Peyer's patch (tissue), 4 donors: ENCODE results near the gene F8A1. TPM values are rescaled to one million over a fixed set of nuclear protein-coding genes. Genes with fewer than 3 reads are reported as not detected.
"Not testable (repeated sequence)": the region's sequence is repeated elsewhere in the genome, so short reads cannot be mapped to it uniquely, and the experiment has no call there.

Source experiments
- DNase-seq, 3 donors: peaks; one replicate each; pipeline ENCODE4 v3.0.0-alpha.2; 2017 to 2019
- H3K27ac ChIP-seq, 4 donors: fragments of 200-600 bp; sonication (generic); one replicate each; pipeline ENCODE4 v1.5.1; 2016 to 2019
- H3K27me3 ChIP-seq, 2 donors: fragments of 200-600 bp; sonication (generic); one replicate each; pipeline ENCODE4 v1.5.1; 2019
- H3K36me3 ChIP-seq, 3 donors: fragments of 200-600 bp; sonication (generic); one replicate each; pipeline ENCODE4 v1.5.1; 2016 to 2019
- H3K4me1 ChIP-seq, 4 donors: fragments of 200-600 bp; sonication (generic); one replicate each; pipeline ENCODE4 v1.5.1; 2016 to 2019
- H3K4me3 ChIP-seq, 4 donors: fragments of 200-600 bp; sonication (generic); 1 replicate in 3 of 4; 2 replicates in 1 of 4; pipeline ENCODE4 v1.5.1; 2016 to 2019; ENCODE audit warnings: mild to moderate bottlenecking in 1 of 4
- H3K9me3 ChIP-seq, 4 donors: fragments of 200-600 bp; sonication (generic); one replicate each; pipeline ENCODE4 v1.5.1; 2016 to 2019; ENCODE audit warnings: mild to moderate bottlenecking in 1 of 4
- CTCF ChIP-seq, 6 experiments: fragments of 450-650 bp in 4 of 6; fragments of 200-600 bp in 2 of 6; sonication (generic) in 1 of 6; IDR thresholded peaks; one replicate each; pipeline ENCODE4 v1.5.1; 2017 to 2019; ENCODE audit warnings: antibody characterized with exemption in 6 of 6, mild to moderate bottlenecking in 3 of 6, moderate library complexity in 1 of 6
- POLR2A ChIP-seq, 2 donors: fragments of 450-650 bp; IDR thresholded peaks; one replicate each; pipeline ENCODE4 v1.5.1; 2017; ENCODE audit warnings: antibody characterized with exemption in 2 of 2, mild to moderate bottlenecking in 2 of 2, moderate library complexity in 2 of 2
- total RNA-seq, 4 donors: library from RNA; depleted of rRNA; stranded (reverse); fragments of >200 nt; gene quantifications; one replicate each; pipeline ENCODE4 v1.1.0, GENCODE V29; 2016

Gene F8A1
- total RNA-seq = 10 to 100 TPM in 2 of 4 donors, 1 to 10 TPM in 2; 4.0 to 17.4 (median 9.5) TPM

- not testable (repeated sequence) for H3K4me1 ChIP-seq, H3K9me3 ChIP-seq, H3K36me3 ChIP-seq, H3K27me3 ChIP-seq
- peak in 1 of 3 donors; percentile 45 for DNase-seq
- peak within 1 kb of the TSS in 1 of 4 donors; percentile 67 for H3K27ac ChIP-seq
- H3K4me3 ChIP-seq = peak within 1 kb of the TSS in 2 of 4 donors; percentile 15 to 36
Measured at GRCh38 chrX:154886069-154886788, at the start of gene F8A1. F8A1 (plus strand) TSS chrX:154886355; CDS start chrX:154886375, 20 bp downstream.

- Histone ChIP-seq H3K36me3 (no peaks in the 10 kb centered on the region), H3K27me3 (no peaks in the 10 kb centered on the region), H3K4me3 (no peak overlapping the region), H3K9me3 (no peaks in the 10 kb centered on the region), H3K4me1 (no peaks in the 10 kb centered on the region), H3K27ac (no peak overlapping the region)
- no peak for DNase-seq
- no peak for TF ChIP-seq POLR2A (IDR thresholded peaks at IDR 0.05)
- peak; percentile 27 to 76 (median 54) for TF ChIP-seq CTCF (IDR thresholded peaks at IDR 0.05)
Measured at GRCh38 chrX:154840856-154841255, 45.3 kb upstream of the F8A1 start.

GRCh38 chrX:154850957-154851611 is 35.1 kb upstream of the F8A1 start:
- Histone ChIP-seq H3K27me3 (no peaks in the 10 kb centered on the region), H3K4me3 (no peak overlapping the region), H3K4me1 (no peaks in the 10 kb centered on the region), H3K27ac (no peak overlapping the region), H3K36me3 (no peaks in the 10 kb centered on the region), H3K9me3 (no peaks in the 10 kb centered on the region)
- TF ChIP-seq POLR2A (IDR thresholded peaks at IDR 0.05) (no peak), CTCF (IDR thresholded peaks at IDR 0.05) (no peak)
- no peak for DNase-seq

GRCh38 chrX:154855256-154855655 is 30.9 kb upstream of the F8A1 start:
- no peak for DNase-seq
- H3K9me3 ChIP-seq = no peaks in the 10 kb centered on the region
- no peaks in the 10 kb centered on the region for H3K4me1 ChIP-seq
- no peaks in the 10 kb centered on the region for H3K27me3 ChIP-seq
- no peaks in the 10 kb centered on the region for H3K36me3 ChIP-seq
- no peak overlapping the region for H3K27ac ChIP-seq
- TF ChIP-seq POLR2A (IDR thresholded peaks at IDR 0.05) (no peak), CTCF (IDR thresholded peaks at IDR 0.05) (no peak)
- no peak overlapping the region for H3K4me3 ChIP-seq

GRCh38 chrX:154868522-154868921 is 17.6 kb upstream of the F8A1 start:
- not testable (repeated sequence) for H3K9me3 ChIP-seq, H3K4me1 ChIP-seq

GRCh38 chrX:154873329-154873728 is 12.8 kb upstream of the F8A1 start:
- TF ChIP-seq CTCF (IDR thresholded peaks at IDR 0.05) (no peak), POLR2A (IDR thresholded peaks at IDR 0.05) (no peak)
- no peaks in the 10 kb centered on the region for H3K27me3 ChIP-seq

More at GRCh38 chrX:154868522-154868921, 17.6 kb upstream of the F8A1 start:
- H3K27ac ChIP-seq, H3K36me3 ChIP-seq, H3K27me3 ChIP-seq, H3K4me3 ChIP-seq, DNase-seq: not testable (repeated sequence)

GRCh38 chrX:154884069-154884468 is 2.1 kb upstream of the F8A1 start:
- H3K27ac ChIP-seq, H3K36me3 ChIP-seq, H3K9me3 ChIP-seq, H3K4me3 ChIP-seq, H3K4me1 ChIP-seq, H3K27me3 ChIP-seq, DNase-seq: not testable (repeated sequence)

More at GRCh38 chrX:154873329-154873728, 12.8 kb upstream of the F8A1 start:
- H3K36me3 ChIP-seq = no peaks in the 10 kb centered on the region
- no peaks in the 10 kb centered on the region for H3K9me3 ChIP-seq
- H3K4me1 ChIP-seq = no peaks in the 10 kb centered on the region
- no peak overlapping the region for H3K4me3 ChIP-seq
- no peak for DNase-seq
- H3K27ac ChIP-seq = no peak overlapping the region

- not testable (repeated sequence) for DNase-seq, H3K4me1 ChIP-seq, H3K9me3 ChIP-seq, H3K36me3 ChIP-seq, H3K4me3 ChIP-seq, H3K27me3 ChIP-seq, H3K27ac ChIP-seq
Measured at GRCh38 chrX:154885057-154885456, 1.1 kb upstream of the F8A1 start.

- H3K36me3 ChIP-seq, H3K9me3 ChIP-seq, H3K27ac ChIP-seq, H3K4me3 ChIP-seq, H3K27me3 ChIP-seq, H3K4me1 ChIP-seq, DNase-seq: not testable (repeated sequence)
Measured at GRCh38 chrX:154885549-154885948, 606 bp upstream of the F8A1 start.

GRCh38 chrX:154886789-154887221 is 650 bp downstream of the F8A1 start:
- not testable (repeated sequence) for H3K27me3 ChIP-seq, H3K4me3 ChIP-seq, H3K27ac ChIP-seq, H3K36me3 ChIP-seq, H3K9me3 ChIP-seq, DNase-seq, H3K4me1 ChIP-seq
